Choroid plexus epithelial cell (primary cell): ENCODE data around the gene ZFYVE28.
"Not testable (repeated sequence)": the region's sequence is repeated elsewhere in the genome, so short reads cannot be mapped to it uniquely, and the experiment has no call there.

Experiments
- DNase-seq: peaks from one replicate; pipeline ENCODE4 v3.0.0-alpha.2; 2010; ENCODE audit warnings: low read depth
- H3K4me3 ChIP-seq: 2 replicates; pipeline ENCODE4 v1.5.1; 2011; ENCODE audit warnings: low read depth, mild to moderate bottlenecking, control low read depth, low read length, moderate library complexity
- CTCF ChIP-seq: conservative IDR thresholded peaks from 2 replicates; pipeline ENCODE4 v1.5.1; 2011; ENCODE audit warnings: low read depth, mild to moderate bottlenecking, control low read depth, inconsistent platforms, low read length, moderate library complexity

The ZFYVE28 gene

DNA sequence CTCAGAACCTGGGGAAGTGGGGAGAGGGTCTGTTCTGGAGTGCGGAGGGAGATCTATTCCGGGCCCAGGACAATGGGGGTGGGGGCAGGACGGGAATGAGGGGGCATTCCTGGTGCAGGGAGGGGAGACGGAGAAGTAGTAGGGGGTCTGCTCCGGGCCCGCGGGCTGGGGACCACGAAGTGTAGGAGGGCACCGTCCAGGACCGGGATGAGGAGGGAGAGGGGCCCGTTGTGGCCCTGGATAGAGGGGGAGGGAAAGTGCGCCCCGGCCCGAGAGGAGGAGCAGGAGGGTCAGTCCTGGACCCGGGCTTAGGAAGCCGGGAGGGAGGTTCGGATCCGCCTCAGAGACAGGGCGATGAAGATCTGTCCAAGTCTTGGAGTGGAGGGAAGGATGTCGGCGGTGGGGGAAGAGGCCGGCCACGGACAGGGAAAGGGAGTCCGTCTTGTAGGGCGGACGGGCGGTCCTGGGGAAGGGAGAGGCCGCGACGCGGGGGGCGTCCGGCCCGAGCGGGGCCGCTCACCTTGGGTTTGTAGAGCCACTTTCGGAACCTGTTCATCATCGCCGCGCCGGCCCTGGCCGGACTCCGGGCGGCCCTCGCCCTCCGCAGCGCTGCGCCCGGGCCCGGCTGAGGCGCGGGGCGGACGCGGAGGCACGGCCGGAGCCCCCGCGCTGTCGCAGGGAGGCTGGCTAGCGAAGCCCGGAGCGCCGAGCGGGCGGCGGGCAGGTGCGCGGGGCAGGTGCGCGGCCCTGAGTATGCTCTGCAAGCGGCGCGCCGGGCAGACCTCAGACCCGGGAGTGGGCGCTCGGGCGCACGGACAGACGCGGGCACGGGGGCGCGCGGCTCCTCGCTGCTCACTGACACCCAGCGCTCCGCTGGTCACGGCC, at the start of gene ZFYVE28:
TSS of gene ZFYVE28 (minus strand) at position 881 of the 885 bp plus-strand sequence. CDS start at position 559, 322 bp downstream.
- DNase-seq: peak; percentile 31
- no peak for TF ChIP-seq CTCF

DNA sequence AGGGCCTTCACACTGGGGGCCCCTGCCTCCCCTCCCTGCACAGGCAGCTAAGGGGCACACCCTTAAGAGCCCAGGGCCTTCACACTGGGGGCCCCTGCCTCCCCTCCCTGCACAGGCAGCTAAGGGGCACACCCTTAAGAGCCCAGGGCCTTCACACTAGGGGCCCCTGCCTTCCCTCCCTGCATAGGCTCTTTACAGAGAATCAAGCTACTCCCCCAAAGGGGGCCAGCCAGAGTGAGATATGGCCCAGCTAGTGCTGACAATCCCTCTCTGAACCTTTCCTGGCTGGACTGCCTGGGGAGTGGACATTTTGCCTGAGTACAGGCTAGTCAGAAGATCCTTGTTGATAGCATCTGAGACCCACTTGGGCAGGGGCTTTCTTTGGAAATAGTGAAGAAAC, 47.1 kb upstream of the ZFYVE28 start:
- not testable (repeated sequence) for H3K4me3 ChIP-seq, DNase-seq

More for the DNA sequence above, at the start of gene ZFYVE28:
- peak within 1 kb of the TSS; percentile 58 for H3K4me3 ChIP-seq

DNA sequence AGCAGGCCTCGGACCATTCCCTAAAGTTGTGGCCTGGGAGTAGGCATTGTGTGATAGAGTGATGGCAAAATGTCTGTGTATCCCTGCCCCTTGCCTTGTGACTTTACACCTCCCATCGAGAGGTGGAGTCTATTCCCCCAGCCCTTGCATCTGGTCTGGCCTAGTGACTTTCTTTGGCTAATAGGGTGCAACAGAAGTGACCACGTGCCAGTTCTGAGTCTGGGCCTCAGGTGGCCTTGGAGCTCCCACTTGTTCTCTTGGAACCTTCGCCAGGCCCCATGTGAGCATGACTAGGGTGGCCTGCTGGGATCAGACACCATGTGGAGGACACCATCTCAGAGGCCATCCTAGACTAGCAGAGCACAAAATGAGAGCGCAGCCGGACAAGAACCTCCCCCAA, 46.6 kb upstream of the ZFYVE28 start:
- TF ChIP-seq CTCF: no peak
- DNase-seq: no peak
- H3K4me3 ChIP-seq: no peak overlapping the region

DNA sequence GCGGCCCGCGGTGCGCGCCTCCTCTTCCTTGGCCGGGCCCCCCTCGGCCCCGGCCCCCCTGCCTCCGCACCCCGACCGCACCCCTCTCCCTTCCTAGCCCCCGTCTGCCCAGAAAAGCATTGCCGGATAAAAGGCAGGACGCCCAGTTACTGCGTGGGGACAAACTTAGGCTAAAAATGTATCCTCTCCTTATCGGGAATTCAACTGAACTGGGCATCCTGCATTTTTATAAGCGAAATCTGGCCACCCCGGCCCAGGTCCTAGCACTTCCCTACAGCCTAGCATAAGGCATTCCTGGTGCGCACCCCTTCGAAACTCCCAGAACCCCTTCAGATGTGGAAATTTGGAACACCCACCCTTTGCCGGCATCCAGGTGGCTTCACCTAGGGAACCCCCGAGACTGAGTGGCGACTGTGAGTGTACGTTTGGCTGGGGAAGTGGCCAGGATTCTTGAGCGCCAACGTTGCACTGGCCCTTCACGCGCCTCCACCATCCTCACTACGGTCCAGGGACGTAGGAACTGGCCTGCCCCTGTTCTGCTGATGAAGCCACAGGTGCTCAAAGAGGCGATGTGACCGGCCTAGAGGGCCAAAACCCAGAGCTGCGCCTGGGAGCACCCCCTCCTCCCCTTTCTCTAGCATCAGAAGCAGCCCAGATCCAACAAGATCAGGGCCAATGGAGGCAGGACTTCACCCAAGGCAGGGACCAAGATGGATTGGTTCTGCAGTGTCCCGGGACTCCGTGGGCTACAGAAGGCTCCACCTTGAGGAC, 44.7 kb upstream of the ZFYVE28 start:
- peak overlapping the region; percentile 39 for H3K4me3 ChIP-seq
- TF ChIP-seq CTCF: no peak
- DNase-seq: no peak

DNA sequence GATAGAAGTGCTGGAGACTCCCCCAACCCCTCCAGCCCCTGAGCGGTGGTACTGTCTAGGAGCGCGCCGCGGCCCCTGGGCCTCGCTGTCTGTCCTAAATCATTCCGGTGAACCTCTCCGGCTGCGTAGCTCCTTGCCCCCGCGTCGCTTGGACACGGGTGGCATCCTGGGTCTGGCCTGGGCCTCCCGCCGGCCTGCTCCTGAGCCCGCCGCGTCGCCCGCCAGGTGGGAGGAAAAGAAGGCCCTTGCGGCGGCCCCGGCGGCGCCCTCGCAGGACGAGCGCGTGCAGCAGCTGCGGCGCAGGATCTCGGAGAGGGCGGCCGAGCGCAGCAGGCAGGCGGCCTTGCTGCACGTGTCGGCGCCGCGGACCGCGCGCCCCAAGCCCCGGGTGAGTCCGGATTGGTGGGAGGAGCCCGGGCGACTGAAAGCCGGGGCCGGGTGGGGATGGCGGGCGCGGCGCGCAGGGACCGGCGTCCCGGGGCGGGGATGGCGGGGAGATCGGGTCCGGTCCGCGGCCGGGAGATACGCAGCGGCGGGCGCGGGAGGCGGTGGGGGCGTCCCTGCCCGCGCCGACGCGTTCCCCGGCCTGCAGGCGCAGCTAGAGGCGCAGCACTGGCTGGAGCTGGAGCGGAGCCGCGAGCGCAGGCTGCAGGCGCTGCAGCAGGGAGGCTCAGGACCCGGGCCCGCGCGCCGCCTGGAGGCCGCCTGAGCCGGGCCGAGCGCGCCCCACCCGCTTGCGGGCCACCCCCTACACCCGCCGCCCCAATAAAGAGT, 44.0 kb upstream of the ZFYVE28 start:
- H3K4me3 ChIP-seq: peak overlapping the region; percentile 39
- peak; percentile 21 for TF ChIP-seq CTCF
- peak; percentile 77 for DNase-seq

DNA sequence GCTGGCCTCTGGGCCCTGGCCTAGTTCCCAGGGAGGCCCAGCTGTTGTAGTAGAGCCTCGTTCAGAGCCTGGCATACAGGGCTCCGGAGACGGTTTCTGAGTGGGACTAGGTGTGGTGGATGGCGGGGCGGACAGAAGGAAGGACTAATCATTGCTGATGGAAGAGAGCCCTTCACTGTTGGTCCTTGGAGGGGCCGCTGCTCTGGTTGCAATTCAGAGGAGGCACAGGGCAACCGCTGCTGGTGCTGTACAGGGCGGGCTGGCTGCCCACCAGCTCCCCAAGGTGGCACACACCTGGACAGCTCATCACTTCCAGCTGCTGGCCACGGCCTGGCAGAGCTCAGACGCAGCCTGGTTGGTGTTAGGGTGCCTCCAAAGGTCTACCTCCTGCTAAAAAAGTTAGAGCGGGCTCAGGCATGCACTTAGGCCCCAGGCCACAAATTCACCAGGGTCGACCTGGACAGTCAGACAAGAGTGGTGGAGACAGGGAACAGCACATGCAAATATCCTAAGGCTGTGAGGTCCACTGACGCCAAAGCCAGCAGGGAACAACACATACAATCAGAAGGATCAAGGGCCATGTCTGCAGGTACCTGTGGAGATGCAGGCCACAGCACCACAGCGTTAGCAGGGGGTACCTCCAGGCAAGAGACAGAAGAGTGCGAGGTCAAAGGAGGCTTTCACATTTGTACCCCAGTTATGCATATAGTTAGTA, 43.0 kb upstream of the ZFYVE28 start:
- DNase-seq: no peak
- no peak overlapping the region for H3K4me3 ChIP-seq
- TF ChIP-seq CTCF: no peak
